HG02973 (cell line): Measurements from ENCODE around the gene SP140.
A peak's percentile ranks its signal among the peaks of the same experiment; 100 is the strongest.
"Not testable (repeated sequence)": the region's sequence is repeated elsewhere in the genome, so short reads cannot be mapped to it uniquely, and the experiment has no call there.

Experiments used
- ATAC-seq: cut with Tn5 transposase; IDR thresholded peaks from one replicate; pipeline ENCODE4 v1.9.1; 2021; ENCODE audit warnings: moderate library complexity; ENCODE audit not compliant: unreplicated experiment

The SP140 gene

DNA sequence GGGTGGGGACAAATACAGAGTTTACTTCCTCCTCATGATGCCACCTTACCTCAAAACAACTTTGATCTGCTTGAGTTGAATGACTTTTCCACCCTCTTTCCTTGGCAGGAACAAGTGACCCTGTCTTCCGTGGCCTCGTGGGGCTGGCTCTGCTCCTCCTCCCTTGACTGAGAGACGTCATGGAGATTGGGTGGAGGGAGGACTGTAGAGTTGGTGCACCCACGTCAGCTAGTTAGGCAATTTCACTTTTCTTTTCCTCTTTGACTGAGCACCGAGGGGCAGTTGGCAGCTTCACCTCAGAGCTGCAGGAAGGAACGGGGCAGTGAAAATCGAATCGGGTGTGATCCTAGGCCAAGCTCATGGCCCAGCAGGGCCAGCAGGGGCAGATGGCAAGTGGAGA is at the start of gene SP140:
TSS of gene SP140 (plus strand) at position 251 of the 400 bp plus-strand sequence. CDS start at position 360, 109 bp downstream.
- peak; percentile 72 for ATAC-seq

DNA sequence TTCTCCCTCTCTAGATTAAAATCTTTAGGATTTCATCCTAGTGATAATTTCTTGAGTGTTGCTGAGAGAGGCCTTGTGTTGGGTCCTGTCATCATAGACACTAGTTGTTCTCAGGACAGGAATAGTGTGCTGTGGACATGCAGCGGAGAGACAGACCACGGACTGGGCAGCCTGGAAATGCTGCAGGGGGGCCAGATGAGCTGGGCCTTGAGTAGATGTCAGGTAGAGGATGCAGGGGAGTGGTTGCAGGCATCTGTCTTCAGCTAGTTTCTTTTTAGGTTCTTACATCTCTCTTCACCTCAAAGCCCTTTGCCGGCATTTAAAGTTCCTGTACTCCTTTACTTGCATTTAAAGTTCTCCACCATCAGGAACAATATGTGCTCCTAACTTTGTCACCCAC is 48.5 kb upstream of the SP140 start:
- no peak for ATAC-seq

DNA sequence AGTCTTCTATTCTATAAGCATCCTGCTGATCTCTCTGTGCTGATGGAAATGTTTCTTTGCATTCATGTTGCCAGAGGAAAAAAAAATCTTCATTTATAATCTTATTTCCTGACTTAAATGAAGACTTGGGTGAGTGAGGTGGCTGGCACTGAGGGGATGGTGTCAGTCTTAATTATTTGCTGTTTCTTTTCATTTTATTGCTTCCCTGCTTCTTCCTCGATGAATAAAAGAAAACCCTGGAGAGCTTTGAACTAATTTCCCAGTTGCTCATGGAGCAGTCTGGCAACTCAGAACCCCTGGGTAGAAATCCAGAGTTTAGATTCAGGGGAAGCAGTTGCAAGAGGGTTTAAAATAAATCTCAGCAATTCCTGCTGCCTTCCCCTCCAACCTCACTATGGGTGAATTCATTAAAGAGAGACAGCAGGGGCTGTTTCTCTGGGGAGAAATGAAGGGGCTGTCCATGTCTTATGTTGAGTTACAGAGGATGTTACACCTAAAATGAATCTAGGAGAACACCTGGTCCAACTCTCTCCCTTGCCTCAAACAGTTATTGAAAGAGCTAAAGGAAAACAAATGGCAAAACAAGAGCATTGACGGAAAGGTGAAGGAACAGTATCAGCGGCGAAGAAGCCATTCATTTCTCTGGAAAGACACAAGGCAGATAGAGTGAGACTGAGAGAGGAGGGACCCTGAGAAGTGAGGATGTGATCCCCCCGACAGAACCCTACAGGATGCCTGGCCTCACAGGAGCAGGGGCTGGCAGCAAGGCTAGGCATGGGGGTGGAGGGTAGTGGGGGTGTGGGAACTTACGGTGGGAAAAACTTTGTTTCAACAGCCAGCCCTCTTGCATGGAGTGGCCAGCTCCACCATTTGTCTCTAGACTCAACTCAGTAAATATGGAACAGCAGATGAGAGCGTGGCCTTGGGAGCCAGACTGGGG is 46.7 kb upstream of the SP140 start:
- ATAC-seq = no peak

DNA sequence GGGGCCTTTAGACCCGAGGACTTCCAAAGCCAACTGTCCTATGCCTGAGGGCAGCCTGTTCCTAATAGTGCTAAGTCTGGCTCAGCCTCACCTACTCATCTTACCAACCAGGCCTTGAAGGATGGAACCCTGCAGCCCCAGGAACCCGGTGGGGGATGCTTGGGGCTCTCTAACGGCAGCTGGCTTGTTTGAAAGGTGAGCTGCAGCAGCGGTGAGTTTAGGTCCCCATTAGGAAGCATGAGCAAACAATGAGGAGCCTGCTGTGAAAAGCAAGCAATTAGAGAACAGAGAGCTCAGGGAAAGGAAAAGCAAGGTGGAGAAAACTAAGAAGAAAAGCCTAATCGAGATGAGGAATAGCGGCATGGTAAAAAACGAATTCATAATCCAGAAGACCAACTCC is 45.6 kb upstream of the SP140 start:
- no peak for ATAC-seq

DNA sequence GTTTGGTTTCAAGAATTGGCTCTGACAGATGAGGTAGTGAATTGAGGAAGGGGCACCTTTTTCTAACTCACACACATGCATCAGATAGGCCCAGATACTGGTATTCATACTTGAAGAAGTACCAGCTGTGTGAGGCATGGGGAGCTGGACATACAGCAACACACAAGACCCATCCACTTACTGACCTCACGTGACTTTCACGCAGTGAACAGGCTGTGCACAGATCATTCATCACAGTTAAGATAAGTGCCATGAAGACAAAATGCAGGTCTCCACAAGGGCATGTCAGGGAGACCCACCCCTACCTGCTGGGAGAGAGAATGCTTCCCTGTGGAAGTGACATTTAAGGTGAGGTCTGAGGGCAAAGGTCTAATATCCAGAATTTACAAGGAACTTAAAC is 44.3 kb upstream of the SP140 start:
- ATAC-seq = no peak

DNA sequence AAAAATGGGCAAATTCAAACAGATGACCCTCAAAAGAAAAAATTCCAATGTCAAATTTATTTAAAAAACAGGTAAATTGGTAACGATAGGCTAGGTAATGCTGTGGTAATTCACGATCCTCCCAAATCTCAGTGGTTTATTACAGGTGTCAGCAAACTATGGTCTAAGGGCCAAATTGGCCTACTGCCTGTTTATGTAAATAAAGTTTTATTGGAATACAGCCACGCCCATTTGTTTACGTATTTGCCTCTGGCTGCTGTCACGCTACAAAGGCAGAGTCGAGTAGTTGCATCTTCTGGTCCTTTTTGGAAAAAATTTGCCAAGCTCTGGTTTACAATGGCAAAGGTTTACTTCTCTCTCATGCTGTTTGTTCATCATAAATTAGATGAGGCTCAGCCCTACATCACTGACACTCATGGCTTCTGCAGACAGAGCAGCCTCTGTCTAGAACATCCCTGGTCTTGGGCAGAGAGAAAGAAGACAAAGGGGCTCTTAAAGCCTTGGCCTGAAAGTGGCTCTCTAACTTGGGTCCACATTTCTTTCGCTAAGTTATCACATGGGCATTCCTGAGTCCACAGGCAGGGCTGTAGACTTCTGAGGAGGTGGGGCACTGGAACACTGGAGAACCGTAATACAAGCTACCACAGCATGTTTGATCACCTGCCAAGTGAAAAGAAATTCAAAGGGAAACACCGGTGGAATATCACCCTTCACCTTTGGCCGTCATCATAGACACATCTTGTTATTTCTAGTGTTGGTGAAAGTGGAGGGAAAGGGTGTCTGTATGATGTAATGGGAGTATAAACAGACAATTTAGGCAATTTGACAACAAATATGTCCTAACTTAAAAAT is 40.6 kb upstream of the SP140 start:
- ATAC-seq = no peak

DNA sequence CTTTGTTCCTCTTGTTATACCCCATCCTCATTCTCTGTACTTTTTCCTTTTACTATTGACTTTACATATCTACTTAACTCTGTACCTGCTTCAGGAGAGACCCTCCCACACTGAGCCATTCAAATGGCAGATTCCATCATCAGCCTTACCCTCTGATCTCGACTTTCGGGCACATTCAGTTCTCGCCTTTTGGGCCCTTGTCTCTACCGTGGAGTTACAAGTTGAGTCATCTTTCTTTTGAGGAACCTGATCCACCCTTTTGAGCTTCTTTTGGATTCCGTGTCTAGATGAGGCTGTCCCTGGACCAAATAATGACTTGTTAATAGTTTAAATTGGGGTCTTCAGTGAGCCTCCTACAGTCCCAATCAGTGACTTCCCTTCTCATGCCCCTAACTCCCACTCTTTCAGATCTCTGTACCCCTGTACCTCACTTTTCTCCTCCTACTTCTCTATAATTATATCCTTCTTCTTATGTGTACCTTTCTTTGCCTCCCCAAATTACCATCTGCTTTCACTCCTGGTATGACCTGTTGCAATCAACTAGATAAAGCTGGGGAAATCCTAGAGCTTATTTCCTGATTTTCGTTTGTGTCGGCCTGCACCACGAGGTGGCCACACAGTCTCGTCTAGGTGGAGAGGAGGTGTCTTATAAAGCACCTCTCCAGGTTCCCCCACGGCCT is 23.0 kb upstream of the SP140 start:
- peak; percentile 52 for ATAC-seq

DNA sequence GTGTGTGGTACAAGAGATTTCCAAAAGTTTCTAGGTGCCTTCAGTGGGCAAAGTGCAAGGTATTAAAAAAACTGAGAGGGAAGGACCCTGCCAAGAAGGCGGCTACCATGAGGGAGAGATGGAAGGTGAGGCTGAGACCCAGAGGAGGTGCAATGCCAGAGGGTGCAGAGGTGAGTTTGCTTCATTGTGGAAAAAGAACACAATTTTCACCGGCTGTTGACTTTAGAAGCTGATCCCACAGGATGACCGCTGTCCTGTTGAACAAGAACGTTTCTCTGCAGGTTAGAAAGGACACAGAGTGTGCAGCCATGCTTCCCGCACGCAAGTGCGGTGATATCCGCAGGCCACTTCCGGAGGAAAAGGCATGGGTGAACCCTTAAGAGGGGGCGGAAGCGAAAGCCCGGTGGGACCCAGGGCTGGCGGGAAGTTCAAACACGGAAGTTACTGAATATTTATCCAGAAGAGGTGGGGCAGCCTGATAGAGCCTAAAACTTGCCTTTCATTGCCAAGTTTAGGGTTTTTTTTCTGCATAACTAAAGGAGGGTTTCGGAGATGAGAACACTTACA is 22.3 kb upstream of the SP140 start:
- no peak for ATAC-seq

DNA sequence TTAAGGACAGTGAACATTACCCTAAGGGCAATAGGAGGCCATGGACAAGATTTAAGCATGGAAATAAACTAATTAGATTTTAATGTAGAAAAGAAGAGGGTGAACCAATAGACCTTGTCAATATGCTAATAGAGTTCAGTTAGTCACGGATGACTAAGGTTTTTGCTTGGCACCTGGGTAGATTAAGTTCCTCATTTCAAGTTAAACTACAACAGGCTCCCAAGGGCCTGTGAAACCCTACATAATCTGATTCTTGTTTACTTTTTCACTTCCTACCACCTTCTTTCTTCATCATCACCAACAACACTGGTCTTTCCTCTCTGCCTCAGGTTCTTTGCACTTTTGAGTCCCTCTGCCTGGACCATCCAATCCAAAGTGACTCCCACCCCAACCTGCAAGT is 20.5 kb upstream of the SP140 start:
- ATAC-seq = no peak

DNA sequence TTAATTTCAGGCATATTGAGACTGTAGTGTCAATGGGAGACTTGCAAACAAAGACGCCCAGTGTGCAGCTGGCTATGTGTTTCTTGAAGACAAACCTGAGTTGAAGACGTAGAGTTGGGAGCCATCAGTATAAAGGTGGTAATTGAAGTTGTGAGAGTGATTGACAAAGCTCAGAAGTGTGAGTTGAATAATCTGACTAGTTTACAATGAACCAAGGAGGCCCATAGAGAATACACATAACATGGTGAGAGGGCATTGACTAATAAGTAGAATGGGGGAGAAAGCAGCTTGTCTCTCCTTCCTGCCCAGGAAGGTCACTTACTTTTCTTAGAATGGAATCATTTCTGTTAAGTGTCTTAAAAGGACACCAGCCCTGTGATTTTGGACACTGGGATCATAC is 19.8 kb upstream of the SP140 start:
- no peak for ATAC-seq

DNA sequence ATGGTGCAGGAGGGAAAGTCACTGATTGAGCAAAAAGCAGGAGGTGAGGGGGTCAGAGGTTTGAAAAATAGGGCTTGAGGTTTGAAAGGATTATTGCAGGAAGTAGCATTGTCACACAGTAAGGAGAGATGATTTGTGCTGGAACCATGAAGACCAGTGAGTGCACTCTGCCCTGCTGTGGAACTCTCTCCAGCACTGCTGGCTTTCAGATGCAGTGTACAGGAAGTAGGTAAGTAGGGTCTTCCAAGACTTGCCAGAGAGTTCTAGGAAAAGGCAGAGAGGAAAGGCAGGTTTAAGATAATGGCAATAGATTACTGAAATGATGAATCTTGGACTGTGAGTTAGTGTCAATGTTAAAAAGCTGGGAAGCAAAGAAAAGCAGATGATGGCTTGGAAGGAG is 17.0 kb upstream of the SP140 start:
- no peak for ATAC-seq

DNA sequence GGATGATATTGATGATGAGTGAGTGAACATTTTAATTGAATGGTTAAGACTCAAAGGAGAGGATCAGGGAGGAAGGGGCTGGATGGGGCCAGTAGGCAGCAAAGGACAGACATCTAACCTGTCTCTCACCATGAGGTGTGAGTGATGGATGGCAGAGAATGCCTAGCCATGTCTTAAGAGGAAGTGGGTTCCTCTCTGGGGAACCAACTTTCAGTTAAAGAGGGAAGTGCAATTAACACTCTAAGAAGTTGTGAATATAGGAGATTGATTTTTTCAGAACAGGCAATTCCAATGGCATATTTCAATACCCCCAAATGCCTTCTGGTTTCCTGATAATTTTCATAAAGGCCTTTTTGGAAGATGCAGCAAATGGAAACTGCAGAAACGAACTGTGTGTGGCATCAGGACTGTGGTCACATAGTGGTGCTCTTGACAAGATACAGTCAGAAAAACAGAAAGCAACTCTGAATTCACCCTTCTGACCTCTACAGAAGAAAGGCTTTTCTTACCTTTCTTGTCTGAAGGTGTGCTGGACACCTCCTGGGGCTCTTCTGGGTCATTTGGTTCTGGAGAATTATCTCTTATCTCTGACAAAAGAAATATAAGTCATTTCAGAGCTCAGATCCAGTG is 16.0 kb upstream of the SP140 start:
- no peak for ATAC-seq

DNA sequence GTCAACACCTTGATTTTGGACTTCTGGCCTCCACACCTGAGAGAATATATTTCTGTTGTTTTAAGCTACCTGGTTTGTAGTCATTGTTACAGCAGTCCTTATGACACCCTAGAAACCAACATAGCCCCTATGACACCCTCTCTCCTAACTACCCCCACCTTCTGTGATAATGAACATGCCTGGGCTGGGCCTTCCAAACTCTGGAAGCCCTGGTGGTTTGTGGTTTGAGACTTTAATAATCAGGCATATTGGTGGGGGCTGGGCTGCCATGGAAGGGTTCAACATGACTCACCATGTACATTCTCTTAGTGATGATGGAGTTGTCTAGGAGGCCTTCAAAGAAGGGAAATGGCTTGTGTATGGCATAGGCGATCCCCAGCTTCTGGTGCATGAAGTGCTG is 9.0 kb upstream of the SP140 start:
- no peak for ATAC-seq

DNA sequence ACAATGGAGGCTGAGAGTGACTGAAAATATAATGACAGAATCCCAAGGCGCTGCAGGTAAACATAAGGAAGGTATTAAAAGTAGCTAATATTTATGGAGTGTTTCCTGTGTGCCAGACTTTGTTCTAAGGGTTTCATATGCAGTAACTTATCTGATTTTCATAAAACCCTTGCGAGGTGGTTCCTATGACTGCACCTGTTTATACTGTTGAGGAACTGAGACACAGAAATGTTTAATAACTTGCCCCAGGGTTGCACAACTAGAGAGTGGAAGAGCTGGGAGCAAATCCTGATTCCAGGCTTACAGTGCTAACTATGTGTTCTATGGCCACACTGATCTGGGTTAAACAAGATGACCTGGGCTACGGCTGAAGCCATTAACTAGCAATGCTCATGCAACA is 8.1 kb upstream of the SP140 start:
- ATAC-seq = no peak

DNA sequence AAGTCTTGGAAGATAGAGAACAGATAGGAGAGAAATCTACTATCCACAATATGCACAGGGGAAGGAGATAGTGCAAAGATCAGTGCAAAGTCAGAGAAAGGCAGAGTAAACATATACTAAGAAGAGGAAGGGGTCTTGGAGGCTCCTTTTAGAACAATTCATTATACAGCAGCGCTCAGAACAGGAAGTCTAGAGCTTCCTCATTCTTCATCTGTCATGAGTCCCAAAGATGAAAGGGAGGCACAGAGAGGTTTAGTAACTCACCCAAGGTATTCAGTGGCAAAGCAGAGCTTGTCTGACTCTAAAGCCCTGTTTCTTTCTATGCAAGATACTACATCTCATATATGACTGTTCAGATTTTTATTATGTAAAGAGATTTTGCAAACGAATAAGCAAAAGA is 7.1 kb upstream of the SP140 start:
- ATAC-seq = no peak

DNA sequence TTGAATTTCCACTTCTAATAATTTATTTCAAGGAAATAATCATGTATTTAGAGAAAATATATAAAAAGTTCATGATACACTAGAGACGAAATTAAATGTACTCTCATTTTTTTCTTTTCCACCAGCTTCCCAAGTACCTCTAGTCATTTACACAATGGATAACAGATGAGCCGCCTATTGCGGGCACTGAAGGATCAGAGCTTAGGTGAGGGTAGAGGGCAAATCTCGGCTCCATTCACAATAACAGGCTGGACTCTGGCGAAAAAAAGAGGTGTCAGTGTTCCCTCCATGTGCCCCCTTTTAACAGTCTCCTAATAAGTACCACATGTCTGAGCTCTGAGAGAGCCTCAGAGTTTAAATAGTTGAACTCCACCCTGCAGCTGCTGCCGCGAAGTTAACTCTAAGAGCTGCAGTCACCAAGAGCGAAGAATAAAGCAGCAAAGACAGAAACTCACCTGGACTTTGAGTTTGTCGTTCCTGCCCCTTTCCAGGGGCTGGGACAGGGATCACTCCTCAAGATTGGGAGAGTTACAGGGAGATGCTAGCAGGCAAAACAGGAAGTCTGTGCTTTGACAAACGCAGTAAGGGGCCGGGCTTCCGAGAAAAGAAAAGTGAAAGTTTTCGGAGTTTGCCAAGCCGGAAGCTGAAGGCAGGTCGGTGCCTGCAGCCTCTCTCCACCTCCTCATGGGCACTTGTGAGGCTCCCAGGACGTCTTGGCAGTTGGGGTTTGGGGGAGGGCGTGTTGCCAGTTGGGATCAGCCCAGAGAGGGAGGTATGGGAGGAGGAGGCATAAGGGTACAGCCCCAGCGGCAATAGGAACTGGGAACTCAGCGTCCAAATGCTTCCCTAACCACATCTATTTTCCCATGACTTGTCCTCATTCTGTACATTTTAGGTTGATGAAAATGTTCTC is 5.9 kb upstream of the SP140 start, which contains the start of gene SP110:
TSS of gene SP110 (minus strand) at position 566 of the 913 bp plus-strand sequence. CDS start 3,057 bp downstream, outside the sequence.
- peak; percentile 74 for ATAC-seq

DNA sequence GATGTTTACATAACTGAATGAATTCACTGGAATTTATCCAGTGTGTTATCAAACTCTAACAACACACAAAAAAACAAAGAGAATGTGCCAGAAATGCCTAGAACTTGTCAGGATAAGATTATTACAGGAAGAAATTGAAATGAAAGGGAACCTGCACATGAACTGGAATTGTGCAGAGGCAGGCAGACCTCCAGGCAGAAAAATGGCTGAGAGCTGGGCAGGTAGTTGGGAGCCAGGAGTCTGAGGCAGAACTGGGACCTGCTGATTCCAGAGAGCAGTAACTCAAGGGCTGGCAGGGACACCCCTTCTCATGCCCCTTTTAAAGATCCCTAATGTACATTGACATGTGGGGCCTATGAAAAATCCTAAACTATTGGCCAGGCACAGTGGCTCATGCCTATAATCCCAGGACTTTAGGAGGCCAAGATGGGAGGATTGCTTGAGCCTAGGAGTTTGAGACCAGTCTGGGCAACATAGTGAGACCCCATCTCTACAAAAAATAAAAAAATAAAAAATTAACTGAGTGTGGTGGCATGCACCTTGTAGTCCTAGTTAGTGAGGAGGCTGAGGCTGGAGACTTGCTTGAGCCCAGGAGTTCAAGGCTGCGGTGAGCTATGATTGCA is 5.1 kb upstream of the SP140 start:
- no peak for ATAC-seq

DNA sequence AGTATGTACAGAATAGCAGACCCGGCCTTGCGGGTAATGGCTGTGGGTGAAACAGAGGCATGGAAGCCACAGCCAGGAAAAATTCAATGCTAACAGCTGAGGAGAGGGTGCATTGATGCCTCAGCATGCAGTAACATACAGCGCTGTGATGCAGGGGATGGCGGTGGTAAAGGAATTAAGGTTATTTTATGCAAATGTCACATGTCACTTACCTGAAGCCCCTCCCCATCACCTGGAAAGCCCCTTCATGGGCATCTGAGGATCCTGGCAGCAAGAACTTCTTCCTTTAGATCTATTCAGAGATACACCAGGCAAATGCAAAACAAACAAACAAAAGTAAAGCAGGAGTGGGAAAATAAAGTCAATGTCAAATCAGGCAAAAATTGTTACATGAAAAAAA is 4.0 kb upstream of the SP140 start:
- no peak for ATAC-seq

DNA sequence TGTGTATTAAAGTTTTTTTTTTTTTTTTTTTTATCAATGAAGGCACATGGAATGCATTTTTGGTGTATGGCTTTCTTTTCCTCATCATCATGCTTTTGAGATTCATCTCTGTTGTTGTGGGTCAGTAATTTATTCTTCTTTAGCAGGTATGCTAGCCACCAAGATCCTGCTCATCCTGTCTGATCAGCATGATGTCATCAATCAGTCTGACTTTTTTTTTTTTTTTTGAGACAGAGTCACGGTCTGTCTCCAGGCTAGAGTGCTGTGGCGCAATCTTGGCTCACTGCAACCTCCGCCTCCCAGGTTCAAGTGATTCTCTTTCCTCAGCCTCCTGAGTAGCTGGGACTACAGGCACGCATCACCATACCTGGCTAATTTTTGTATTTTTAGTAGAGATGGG is 2.7 kb upstream of the SP140 start:
- not testable (repeated sequence) for ATAC-seq
